Neuronal stem cell (in vitro differentiated cells): Measurements from ENCODE around the gene ACSS1.

Experiments used
- DNase-seq: peaks from one replicate; pipeline ENCODE4 v3.0.0-alpha.2; 2013; ENCODE audit warnings: low spot score
- H2AFZ ChIP-seq: one replicate; pipeline ENCODE4 v1.6.1; 2013; ENCODE audit warnings: mild to moderate bottlenecking, low read length, inconsistent platforms
- H2AK5ac ChIP-seq: 2 replicates; pipeline ENCODE4 v1.6.1; 2013; ENCODE audit warnings: low read depth, mild to moderate bottlenecking, inconsistent platforms, low read length, moderate library complexity, mixed read lengths
- H2BK120ac ChIP-seq: 2 replicates; pipeline ENCODE4 v1.6.1; 2013; ENCODE audit warnings: low read depth, mild to moderate bottlenecking, inconsistent platforms, low read length, moderate library complexity, mixed read lengths
- H2BK12ac ChIP-seq: one replicate; pipeline ENCODE4 v1.6.1; 2013; ENCODE audit warnings: low read length, inconsistent platforms
- H2BK15ac ChIP-seq: 2 replicates; pipeline ENCODE4 v1.6.1; 2013; ENCODE audit warnings: mild to moderate bottlenecking, low read length, inconsistent platforms, mixed read lengths
- H2BK5ac ChIP-seq: one replicate; pipeline ENCODE4 v1.6.1; 2013; ENCODE audit warnings: inconsistent platforms, mild to moderate bottlenecking, low read length, moderate library complexity
- H3K14ac ChIP-seq: one replicate; pipeline ENCODE4 v1.6.1; 2013; ENCODE audit warnings: low read length, inconsistent platforms
- H3K18ac ChIP-seq: 2 replicates; pipeline ENCODE4 v1.6.1; 2013; ENCODE audit warnings: low read length, inconsistent platforms
- H3K23ac ChIP-seq: 2 replicates; pipeline ENCODE4 v1.6.1; 2013; ENCODE audit warnings: low read depth, mild to moderate bottlenecking, mixed read lengths, low read length, inconsistent platforms; ENCODE audit not compliant: poor library complexity
- H3K27ac ChIP-seq: replicated peaks from 3 replicates; pipeline ENCODE4 v1.5.1; 2013; ENCODE audit warnings: low read length, inconsistent platforms
- H3K27me3 ChIP-seq, 3 experiments: 2 replicates each; pipeline ENCODE4 v1.6.1; 2013; ENCODE audit warnings: low read length in 3 of 3, mild to moderate bottlenecking in 2 of 3, inconsistent platforms in 1 of 3, low read depth in 1 of 3, mixed read lengths in 1 of 3, moderate library complexity in 1 of 3; ENCODE audit not compliant: control insufficient read depth in 3 of 3, insufficient read depth in 3 of 3
- H3K36me3 ChIP-seq, 2 donors: replicated peaks in 1 of 2; 2 replicates each; pipeline ENCODE4 v1.6.1; 2013; ENCODE audit warnings: low read length in 2 of 2; ENCODE audit not compliant: control insufficient read depth in 2 of 2, insufficient read depth in 2 of 2
- H3K4ac ChIP-seq: 2 replicates; pipeline ENCODE4 v1.6.1; 2013; ENCODE audit warnings: inconsistent platforms, mild to moderate bottlenecking, low read length, moderate library complexity
- H3K4me1 ChIP-seq, 2 donors: 1 replicate in 1 of 2; 2 replicates in 1 of 2; pipeline ENCODE4 v1.6.1; 2013; ENCODE audit warnings: low read length in 2 of 2, low read depth in 1 of 2; ENCODE audit not compliant: control insufficient read depth in 2 of 2, insufficient read depth in 1 of 2
- H3K4me2 ChIP-seq: one replicate; pipeline ENCODE4 v1.6.1; 2013; ENCODE audit warnings: mild to moderate bottlenecking, low read length, inconsistent platforms; ENCODE audit not compliant: insufficient read depth, poor library complexity, severe bottlenecking
- H3K4me3 ChIP-seq, 2 donors: 2 replicates each; pipeline ENCODE4 v1.5.1; 2013; ENCODE audit warnings: low read length in 2 of 2, mild to moderate bottlenecking in 2 of 2, inconsistent platforms in 1 of 2, moderate library complexity in 1 of 2
- H3K79me1 ChIP-seq: one replicate; pipeline ENCODE4 v1.6.1; 2013; ENCODE audit warnings: low read depth, mild to moderate bottlenecking, inconsistent platforms, low read length, moderate library complexity
- H3K9ac ChIP-seq: one replicate; pipeline ENCODE4 v1.6.1; 2013; ENCODE audit warnings: mild to moderate bottlenecking, low read depth, low read length, inconsistent platforms; ENCODE audit not compliant: poor library complexity
- H3K9me3 ChIP-seq, 2 donors: replicated peaks in 1 of 2; 2 replicates each; pipeline versions ENCODE3 to v1.6.1; 2013; ENCODE audit warnings: low read length in 2 of 2, mild to moderate bottlenecking in 2 of 2, inconsistent platforms in 1 of 2, low read depth in 1 of 2, mixed read lengths in 1 of 2, moderate library complexity in 1 of 2; ENCODE audit not compliant: control insufficient read depth in 2 of 2, insufficient read depth in 1 of 2
- H4K8ac ChIP-seq: one replicate; pipeline ENCODE4 v1.6.1; 2013; ENCODE audit warnings: low read depth, mild to moderate bottlenecking, inconsistent platforms, low read length, moderate library complexity
- H4K91ac ChIP-seq: one replicate; pipeline ENCODE4 v1.6.1; 2013; ENCODE audit warnings: low read length, low read depth, mild to moderate bottlenecking, inconsistent platforms; ENCODE audit not compliant: poor library complexity
- WGBS, 2 donors: extraction: QIAGEN DNeasy Blood & Tissue Kit; methylation state at CpG; one replicate each; pipeline ENCODE4 v1.1.7; 2013; ENCODE audit warnings: missing lambda C conversion rate in 2 of 2, mixed read lengths in 1 of 2; ENCODE audit not compliant: insufficient read length in 2 of 2, insufficient replicate concordance in 1 of 2; ENCODE audit errors: extremely low coverage in 2 of 2; 5-methylcytosine and 5-hydroxymethylcytosine counted together

Gene ACSS1

DNA sequence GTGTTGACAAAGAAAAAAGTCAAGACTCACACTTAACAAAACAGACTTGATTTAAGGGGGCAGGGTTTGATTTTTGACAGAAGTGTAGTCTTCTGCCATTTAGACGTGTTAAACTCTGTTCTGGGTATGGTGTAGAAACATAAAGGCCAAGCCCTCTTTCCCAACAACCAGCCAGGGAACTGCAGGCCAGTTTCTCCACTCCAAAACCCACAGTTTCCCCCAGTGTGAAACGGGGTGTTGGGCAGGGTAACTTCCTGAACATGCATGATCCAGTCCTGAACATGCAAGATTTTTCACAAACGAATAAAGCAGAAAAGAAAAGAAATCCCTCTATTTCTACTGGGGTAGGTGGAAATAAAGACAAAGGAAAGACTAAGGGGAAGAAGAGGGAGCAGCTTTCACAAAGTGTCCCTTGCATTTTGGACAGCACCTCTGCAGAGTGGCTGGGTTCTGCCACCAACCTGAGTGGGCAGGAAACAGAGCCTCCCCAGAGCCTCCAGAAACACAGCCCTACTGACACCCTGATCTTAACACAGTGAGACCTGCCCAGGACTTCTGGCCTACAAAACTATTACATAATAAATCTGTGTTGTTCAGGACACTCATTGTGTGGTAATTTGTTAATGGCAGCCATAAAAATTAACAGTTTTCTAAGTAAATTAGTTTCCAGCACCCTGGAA lies 72.8 kb downstream of the ACSS1 start:
- no peak overlapping the region for H3K4me3 ChIP-seq
- H3K4me1 ChIP-seq, result peaks cover 0 to 3% of the 10 kb centered on the region in 2 donors

DNA sequence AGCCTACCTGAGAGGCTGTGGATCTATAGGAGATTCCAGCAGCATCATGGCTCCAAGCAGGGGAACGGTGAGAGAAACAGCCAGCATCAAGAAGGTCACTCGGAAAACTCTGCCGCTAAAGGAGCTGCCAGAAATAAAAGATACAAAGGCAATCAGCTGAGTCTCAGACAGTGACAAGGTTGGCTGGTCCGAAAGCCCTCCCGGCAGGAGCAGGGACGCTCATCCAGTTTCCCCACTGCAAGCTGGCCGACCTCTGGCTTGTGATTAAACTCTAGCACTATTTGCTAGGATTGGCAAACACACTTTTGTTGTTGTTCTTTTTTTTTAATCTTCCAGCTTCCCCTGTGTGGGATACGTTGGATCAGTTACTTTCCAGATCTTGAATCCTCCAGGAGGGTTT lies 74.0 kb downstream of the ACSS1 start:
- no peak overlapping the region for H2BK15ac ChIP-seq
- peaks cover 22 to 48% of the 10 kb centered on the region in 2 donors for H3K36me3 ChIP-seq
- no peak overlapping the region for H3K4me2 ChIP-seq
- peaks cover 12 to 16% of the 10 kb centered on the region in 2 donors for H3K9me3 ChIP-seq
- H4K8ac ChIP-seq, result no peak overlapping the region
- no peak overlapping the region for H2BK5ac ChIP-seq
- H2AFZ ChIP-seq, result no peak overlapping the region
- H3K9ac ChIP-seq, result no peak overlapping the region
- H3K23ac ChIP-seq, result no peak overlapping the region
- H3K79me1 ChIP-seq, result peaks cover 12% of the 10 kb centered on the region
- H3K27ac ChIP-seq, result no peak overlapping the region
- H3K4me1 ChIP-seq, result peaks cover 0 to 3% of the 10 kb centered on the region in 2 donors
- no CpG with 5 or more reads among the region's 8 CpGs for WGBS, 2 donors
- no peak overlapping the region for H3K18ac ChIP-seq
- no peak overlapping the region for H3K4ac ChIP-seq
- no peak for DNase-seq
- H2AK5ac ChIP-seq, result no peak overlapping the region
- no peak overlapping the region for H3K14ac ChIP-seq
- H2BK12ac ChIP-seq, result no peak overlapping the region
- no peak overlapping the region for H2BK120ac ChIP-seq
- H4K91ac ChIP-seq, result no peak overlapping the region
- H3K27me3 ChIP-seq, result no peaks in the 10 kb centered on the region
- no peak overlapping the region for H3K4me3 ChIP-seq

More for the DNA sequence above, 72.8 kb downstream of the ACSS1 start:
- Histone ChIP-seq H3K18ac (no peak overlapping the region), H3K4me2 (no peak overlapping the region), H2BK5ac (no peak overlapping the region), H2AK5ac (no peak overlapping the region), H4K91ac (no peak overlapping the region), H2BK120ac (no peak overlapping the region), H3K79me1 (peaks cover 11% of the 10 kb centered on the region), H3K23ac (no peak overlapping the region), H4K8ac (no peak overlapping the region), H3K4ac (no peak overlapping the region), H3K27me3 (no peaks in the 10 kb centered on the region), H2AFZ (no peak overlapping the region), H3K9me3 (peaks cover 7% of the 10 kb centered on the region in 2 donors), H3K36me3 (peaks cover 18 to 46% of the 10 kb centered on the region in 2 donors), H3K27ac (no peak overlapping the region), H2BK12ac (no peak overlapping the region), H3K14ac (no peak overlapping the region), H2BK15ac (no peak overlapping the region), H3K9ac (no peak overlapping the region)
- WGBS, 2 donors, result no CpG with 5 or more reads among the region's 3 CpGs
- DNase-seq, result no peak

DNA sequence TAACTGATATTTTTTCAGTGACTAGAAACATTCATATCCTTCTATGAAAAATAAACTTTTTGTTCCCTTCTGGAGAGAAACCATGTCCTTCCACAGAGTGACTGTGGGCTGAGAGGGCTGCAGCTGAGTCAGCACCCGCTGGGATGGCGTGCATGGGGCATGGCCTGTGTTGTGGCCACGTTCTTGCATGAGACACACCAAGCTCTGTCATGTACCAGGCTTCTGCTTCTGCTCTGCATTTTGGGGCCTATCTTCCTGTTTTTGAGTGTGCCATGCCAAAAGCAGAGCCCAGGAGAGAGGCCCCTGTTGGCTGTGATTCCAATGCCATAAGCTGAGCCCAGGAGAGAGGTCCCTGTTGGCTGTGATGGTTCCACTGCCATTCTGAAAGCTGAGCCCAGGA lies 76.1 kb downstream of the ACSS1 start:
- Histone ChIP-seq H3K27ac (no peak overlapping the region), H3K4me3 (no peak overlapping the region), H2BK120ac (no peak overlapping the region), H3K27me3 (no peaks in the 10 kb centered on the region), H4K91ac (no peak overlapping the region), H3K9me3 (peaks cover 18 to 26% of the 10 kb centered on the region in 2 donors), H3K18ac (no peak overlapping the region), H4K8ac (no peak overlapping the region), H2AK5ac (no peak overlapping the region), H2BK12ac (no peak overlapping the region), H3K36me3 (peaks cover 25 to 69% of the 10 kb centered on the region in 2 donors), H3K79me1 (peaks cover 12% of the 10 kb centered on the region), H3K9ac (no peak overlapping the region), H3K4me2 (no peak overlapping the region), H2AFZ (no peak overlapping the region), H2BK15ac (no peak overlapping the region), H3K4me1 (no peaks in the 10 kb centered on the region), H3K23ac (no peak overlapping the region), H3K4ac (no peak overlapping the region), H3K14ac (no peak overlapping the region), H2BK5ac (no peak overlapping the region)
- DNase-seq, result no peak
- no CpG with 5 or more reads among the region's 3 CpGs for WGBS, 2 donors

DNA sequence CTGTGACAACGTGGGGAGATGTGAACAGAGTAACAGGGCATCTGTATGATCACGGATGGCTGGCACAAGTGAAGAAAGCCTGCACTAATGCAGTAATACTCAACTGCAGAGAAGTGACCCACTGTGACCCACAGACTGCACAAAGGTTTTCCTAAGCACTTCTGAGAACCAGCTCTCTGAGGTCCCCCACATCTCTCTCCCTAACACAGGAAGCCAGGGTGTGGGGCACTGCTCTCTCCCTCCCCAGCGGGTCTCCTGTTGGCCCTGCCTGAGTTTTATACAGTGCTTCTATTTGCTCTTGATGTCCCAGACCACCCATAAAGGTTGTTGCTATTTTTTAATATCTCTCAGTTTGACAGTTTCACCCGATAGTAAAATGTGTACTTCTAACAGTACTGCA lies 76.7 kb downstream of the ACSS1 start:
- peaks cover 9% of the 10 kb centered on the region for H3K79me1 ChIP-seq
- WGBS, 2 donors, result no CpG with 5 or more reads among the region's 4 CpGs
- H3K27ac ChIP-seq, result no peak overlapping the region
- DNase-seq, result no peak
- no peak overlapping the region for H3K18ac ChIP-seq
- H3K27me3 ChIP-seq, result no peaks in the 10 kb centered on the region
- H3K9me3 ChIP-seq, result peaks cover 18 to 31% of the 10 kb centered on the region in 2 donors
- H3K9ac ChIP-seq, result no peak overlapping the region
- no peak overlapping the region for H2BK15ac ChIP-seq
- H4K8ac ChIP-seq, result no peak overlapping the region
- H3K14ac ChIP-seq, result no peak overlapping the region
- no peak overlapping the region for H3K4ac ChIP-seq
- H2AFZ ChIP-seq, result no peak overlapping the region
- no peak overlapping the region for H3K4me2 ChIP-seq
- H2AK5ac ChIP-seq, result no peak overlapping the region
- no peak overlapping the region for H4K91ac ChIP-seq
- no peak overlapping the region for H2BK12ac ChIP-seq
- no peak overlapping the region for H3K4me3 ChIP-seq
- H2BK5ac ChIP-seq, result no peak overlapping the region
- no peaks in the 10 kb centered on the region for H3K4me1 ChIP-seq
- H3K36me3 ChIP-seq, result peaks cover 25 to 74% of the 10 kb centered on the region in 2 donors
- no peak overlapping the region for H2BK120ac ChIP-seq
- H3K23ac ChIP-seq, result no peak overlapping the region
